IPS-11a (cell line): ENCODE measurements around the gene FTSJ1.
"Not testable (repeated sequence)": the region's sequence is repeated elsewhere in the genome, so short reads cannot be mapped to it uniquely, and the experiment has no call there.

Experiments used
- H3K4me3 ChIP-seq: one replicate; pipeline ENCODE4 v1.5.1; 2013; ENCODE audit warnings: low read depth, low read length, control low read depth

Gene FTSJ1

GRCh38 chrX:48475774-48476577 is at the start of gene FTSJ1:
Gene FTSJ1 (plus strand): TSS chrX:48476199. CDS start chrX:48478048, 1,849 bp downstream.
- H3K4me3 ChIP-seq, result peak within 1 kb of the TSS; percentile 69

- H3K4me3 ChIP-seq, result not testable (repeated sequence)
These were observed 48.8 kb upstream of the FTSJ1 start for GRCh38 chrX:48427027-48427716.

GRCh38 chrX:48429606-48430005 is 46.4 kb upstream of the FTSJ1 start:
- H3K4me3 ChIP-seq, result not testable (repeated sequence)

- not testable (repeated sequence) for H3K4me3 ChIP-seq
These were observed 45.8 kb upstream of the FTSJ1 start for GRCh38 chrX:48430166-48430565.

GRCh38 chrX:48433713-48434112 is 42.3 kb upstream of the FTSJ1 start:
- H3K4me3 ChIP-seq, result not testable (repeated sequence)

- not testable (repeated sequence) for H3K4me3 ChIP-seq
These were observed 28.8 kb upstream of the FTSJ1 start for GRCh38 chrX:48447201-48447600.

- no peak overlapping the region for H3K4me3 ChIP-seq
These were observed 25.9 kb upstream of the FTSJ1 start for GRCh38 chrX:48450076-48450475.

GRCh38 chrX:48451708-48452107 is 24.3 kb upstream of the FTSJ1 start:
- no peak overlapping the region for H3K4me3 ChIP-seq

- H3K4me3 ChIP-seq, result no peak overlapping the region
These were observed 19.2 kb upstream of the FTSJ1 start for GRCh38 chrX:48456628-48457331.

- no peak overlapping the region for H3K4me3 ChIP-seq
These were observed 17.3 kb upstream of the FTSJ1 start for GRCh38 chrX:48458711-48459110.

GRCh38 chrX:48459483-48459882 is 16.5 kb upstream of the FTSJ1 start:
- no peak overlapping the region for H3K4me3 ChIP-seq

- no peak overlapping the region for H3K4me3 ChIP-seq
These were observed 16.0 kb upstream of the FTSJ1 start for GRCh38 chrX:48460031-48460430.

GRCh38 chrX:48460606-48461005 is 15.4 kb upstream of the FTSJ1 start:
- H3K4me3 ChIP-seq, result no peak overlapping the region

GRCh38 chrX:48461830-48462229 is 14.2 kb upstream of the FTSJ1 start:
- no peak overlapping the region for H3K4me3 ChIP-seq

GRCh38 chrX:48465336-48465933 is 10.6 kb upstream of the FTSJ1 start:
- H3K4me3 ChIP-seq, result no peak overlapping the region

GRCh38 chrX:48466696-48467095 is 9.3 kb upstream of the FTSJ1 start:
- H3K4me3 ChIP-seq, result no peak overlapping the region

- no peak overlapping the region for H3K4me3 ChIP-seq
These were observed 8.7 kb upstream of the FTSJ1 start for GRCh38 chrX:48467281-48467761.

GRCh38 chrX:48468247-48468671 is 7.7 kb upstream of the FTSJ1 start:
- peak overlapping the region; percentile 57 for H3K4me3 ChIP-seq

- H3K4me3 ChIP-seq, result peak overlapping the region; percentile 57
These were observed 7.0 kb upstream of the FTSJ1 start for GRCh38 chrX:48468693-48469691.
